Fibroblast of lung (primary cell): Measurements from ENCODE around the gene ALAS1.

Experiments used
- CTCF ChIP-seq, 2 donors: IDR thresholded peaks in 1 of 2; conservative IDR thresholded peaks in 1 of 2; 1 replicate in 1 of 2; 2 replicates in 1 of 2; pipeline ENCODE4 v1.5.1; 2011 to 2012; ENCODE audit warnings: low read length in 2 of 2, control low read depth in 1 of 2, inconsistent platforms in 1 of 2, low read depth in 1 of 2, mild to moderate bottlenecking in 1 of 2
- EZH2 ChIP-seq: IDR thresholded peaks from 2 replicates; pipeline ENCODE4 v1.5.1; 2012; ENCODE audit warnings: low read length, control low read depth, mild to moderate bottlenecking; ENCODE audit errors: missing control alignments

GRCh38 chr3:52202384-52203077, 4.6 kb downstream of the ALAS1 start:
- TF ChIP-seq CTCF (conservative IDR thresholded peaks at IDR 0.05 in 1 of 2, IDR thresholded peaks at IDR 0.05 in 1 of 2; ENCODE audit: low read depth in 1 of 2, low read length in 2 of 2) (no peak), EZH2 (no peak)
